ENCODE measurements around the gene ACTMAP.

- TF ChIP-seq POLR2A (IDR thresholded peaks at IDR 0.05) (no peak), CTCF (IDR thresholded peaks at IDR 0.05 in 4 of 5, conservative IDR thresholded peaks at IDR 0.05 in 1 of 5) (no peak)
Observed at GRCh38 chr19:40783711-40784110, 33.4 kb upstream of the ACTMAP start.

Data from gastrocnemius medialis (tissue), 4 donors.